ENCODE results near the gene NMNAT2. TPM values are rescaled to one million over a fixed set of nuclear protein-coding genes. Genes with fewer than 3 reads are reported as not detected.

The NMNAT2 gene
- total RNA-seq, 4 donors from 2014 or later, result 0.13 to 0.83 (median 0.66) TPM; not detected in 1

DNA sequence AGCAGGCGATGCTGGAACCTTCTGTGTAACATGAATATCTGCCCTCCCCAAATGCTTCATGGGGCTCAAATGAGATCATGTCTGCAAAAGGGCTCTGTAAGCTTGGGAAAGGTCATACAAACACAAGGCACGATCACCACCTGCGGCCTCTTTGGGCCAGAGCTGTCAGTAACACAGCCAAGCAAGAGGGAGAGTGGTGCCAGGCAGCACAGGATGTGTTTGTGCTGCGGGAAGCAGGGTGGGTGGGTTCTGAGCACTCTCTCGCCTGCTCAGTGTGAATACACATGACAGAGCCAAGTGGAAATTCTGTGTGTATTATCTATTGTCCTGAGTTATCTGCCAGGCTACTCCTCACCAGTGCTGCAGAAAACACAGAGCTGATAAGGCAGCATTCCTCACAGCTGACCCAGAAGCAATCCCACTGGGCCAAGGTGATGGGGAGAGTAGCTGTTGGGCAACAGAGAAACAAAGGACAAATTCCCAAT is 130.9 kb downstream of the NMNAT2 start:
- Histone ChIP-seq H3K27me3 (no peaks in the 10 kb centered on the region), H3K9me3 (no peaks in the 10 kb centered on the region), H3K36me3 (no peaks in the 10 kb centered on the region), H3K27ac (no peak overlapping the region), H3K4me3 (no peak overlapping the region), H3K4me1 (no peaks in the 10 kb centered on the region)
- TF ChIP-seq CTCF (IDR thresholded peaks at IDR 0.05), result no peak
- no peak for TF ChIP-seq POLR2A (IDR thresholded peaks at IDR 0.05)
- no peak for DNase-seq

GRCh38 chr1:183285746-183286145 is 132.4 kb downstream of the NMNAT2 start:
- DNase-seq, result no peak
- no peaks in the 10 kb centered on the region for H3K4me1 ChIP-seq
- H3K27ac ChIP-seq, result no peak overlapping the region
- H3K9me3 ChIP-seq, result no peaks in the 10 kb centered on the region
- no peaks in the 10 kb centered on the region for H3K27me3 ChIP-seq
- H3K4me3 ChIP-seq, result no peak overlapping the region
- no peaks in the 10 kb centered on the region for H3K36me3 ChIP-seq
- TF ChIP-seq POLR2A (IDR thresholded peaks at IDR 0.05) (no peak), CTCF (IDR thresholded peaks at IDR 0.05) (no peak)

DNA sequence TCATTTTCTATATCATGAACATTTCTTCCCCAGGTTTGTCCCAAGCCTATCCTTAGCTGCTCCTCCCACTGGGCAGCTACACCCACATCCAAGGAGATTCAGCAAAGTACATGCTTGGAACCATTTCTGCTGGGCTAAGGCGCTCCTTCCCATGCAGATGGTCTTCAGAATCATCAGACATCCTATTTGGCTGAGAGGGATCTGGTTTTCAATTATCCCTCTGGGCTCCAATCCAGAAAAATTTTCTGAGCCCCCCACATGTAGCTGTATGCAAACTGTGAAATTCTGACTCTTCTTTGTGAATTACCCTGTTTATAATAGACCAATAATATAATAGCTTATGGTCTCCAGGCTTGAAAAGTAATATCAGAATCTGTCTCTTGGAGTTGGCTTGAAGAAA is 132.9 kb downstream of the NMNAT2 start:
- H3K27me3 ChIP-seq, result no peaks in the 10 kb centered on the region
- H3K4me1 ChIP-seq, result no peaks in the 10 kb centered on the region
- no peak overlapping the region for H3K4me3 ChIP-seq
- no peaks in the 10 kb centered on the region for H3K9me3 ChIP-seq
- DNase-seq, result no peak
- H3K36me3 ChIP-seq, result no peaks in the 10 kb centered on the region
- no peak for TF ChIP-seq POLR2A (IDR thresholded peaks at IDR 0.05)
- TF ChIP-seq CTCF (IDR thresholded peaks at IDR 0.05), result no peak
- H3K27ac ChIP-seq, result no peak overlapping the region

- TF ChIP-seq CTCF (IDR thresholded peaks at IDR 0.05) (no peak), POLR2A (IDR thresholded peaks at IDR 0.05) (no peak)
- DNase-seq, result no peak
Measured at GRCh38 chr1:183284086-183284485, 134.1 kb downstream of the NMNAT2 start.

DNA sequence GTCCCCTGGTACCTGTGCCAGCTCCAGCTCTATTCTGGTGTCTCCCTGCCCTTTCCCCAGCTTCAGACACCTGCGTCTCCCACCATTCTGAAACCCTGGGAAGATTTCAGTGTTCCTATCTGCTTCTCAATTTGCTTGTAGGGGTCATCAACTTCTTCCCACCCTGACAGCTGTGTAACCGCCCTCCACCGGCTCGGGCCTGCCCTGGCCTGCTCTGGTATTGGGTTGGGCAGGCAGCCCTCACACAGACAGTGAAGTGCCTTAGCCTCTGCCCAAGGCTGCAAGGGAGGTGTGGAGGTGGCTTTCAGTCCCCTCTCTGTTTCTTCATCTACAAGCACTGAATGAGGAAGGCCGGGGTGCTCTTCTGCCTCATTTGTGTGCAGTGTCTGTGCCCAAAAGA is 134.9 kb downstream of the NMNAT2 start:
- no peak overlapping the region for H3K4me3 ChIP-seq
- H3K36me3 ChIP-seq, result no peaks in the 10 kb centered on the region
- no peaks in the 10 kb centered on the region for H3K9me3 ChIP-seq
- H3K4me1 ChIP-seq, result no peaks in the 10 kb centered on the region
- no peak overlapping the region for H3K27ac ChIP-seq
- no peaks in the 10 kb centered on the region for H3K27me3 ChIP-seq
- no peak for DNase-seq
- TF ChIP-seq CTCF (IDR thresholded peaks at IDR 0.05) (no peak), POLR2A (IDR thresholded peaks at IDR 0.05) (no peak)

More at GRCh38 chr1:183284086-183284485, 134.1 kb downstream of the NMNAT2 start:
- H3K27me3 ChIP-seq, result no peaks in the 10 kb centered on the region
- no peak overlapping the region for H3K4me3 ChIP-seq
- H3K36me3 ChIP-seq, result no peaks in the 10 kb centered on the region
- H3K27ac ChIP-seq, result no peak overlapping the region
- H3K4me1 ChIP-seq, result no peaks in the 10 kb centered on the region
- H3K9me3 ChIP-seq, result no peaks in the 10 kb centered on the region

Measured in Peyer's patch (tissue), 4 donors.